K562 (cell line): ENCODE results near the gene OOSP2. TPM values are rescaled to one million over a fixed set of nuclear protein-coding genes. Genes with fewer than 3 reads are reported as not detected.
A peak's percentile ranks its signal among the peaks of the same experiment; 100 is the strongest.
"Not testable (repeated sequence)": the region's sequence is repeated elsewhere in the genome, so short reads cannot be mapped to it uniquely, and the experiment has no call there.

Source experiments
- ATAC-seq: fragments of 200-7000 bp; cut with Tn5 transposase; 3 replicates; pipeline ENCODE4 v1.9.1; 2020; ENCODE audit warnings: moderate library complexity
- BruUV-seq: library from RNA; stranded (reverse); fragments of 400-500 nt; replicated peaks from 2 replicates; lab custom pipeline; 2021; lab: Mats Ljungman, UMichigan
- CTCF ChIA-PET: fragments of 300-600 bp; formaldehyde crosslinking; extraction: SDS; loops from one replicate; lab custom pipeline; 2021; ENCODE audit warnings: low intra/inter-chr PET ratio; lab: Yijun Ruan, JAX
- POLR2A ChIA-PET: fragments of 300-600, 350-650 bp; sonication (Branson Sonifier 250); formaldehyde crosslinking; extraction: SDS; loops from one replicate; lab custom pipeline; 2021; ENCODE audit warnings: antibody characterized with exemption, inconsistent platforms; lab: Yijun Ruan, JAX
- DNase-seq, 4 experiments: peaks; one replicate each; pipeline versions ENCODE4 v3.0.0 to v3.0.0-alpha.2; 2011 to 2018; ENCODE audit warnings: low spot score in 3 of 4, mixed read lengths in 3 of 4; ENCODE audit errors: extremely low read depth in 1 of 4
- FAIRE-seq: peaks from 2 replicates; lab custom pipeline; 2011; peaks lifted over from hg19 to GRCh38; lab: Jason Lieb, UNC
- H2AFZ ChIP-seq: 2 replicates; pipeline ENCODE4 v1.6.0; 2011; ENCODE audit warnings: low read depth, low read length, control low read depth, inconsistent platforms
- H3K27ac ChIP-seq: fragments of 200-600 bp; 3 replicates; pipeline ENCODE4 v1.8.0; 2011; ENCODE audit warnings: low read depth, mild to moderate bottlenecking, control low read depth, inconsistent platforms, low read length, moderate library complexity, mixed read lengths; ENCODE audit errors: extremely low read depth
- H3K27me3 ChIP-seq, 2 experiments: fragments of 300-600 bp in 1 of 2; 2 replicates in 1 of 2; 3 replicates in 1 of 2; pipeline versions ENCODE4 v1.6.0 to v1.8.0; 2011; ENCODE audit warnings: inconsistent platforms in 2 of 2, low read length in 2 of 2, mild to moderate bottlenecking in 1 of 2, mixed read lengths in 1 of 2, moderate library complexity in 1 of 2; ENCODE audit not compliant: control insufficient read depth in 2 of 2, insufficient read depth in 2 of 2
- H3K36me3 ChIP-seq: fragments of 300-600 bp; 3 replicates; pipeline ENCODE4 v1.8.0; 2011; ENCODE audit warnings: mild to moderate bottlenecking, low read length, inconsistent platforms; ENCODE audit not compliant: control insufficient read depth, insufficient read depth
- H3K4me1 ChIP-seq, 2 experiments: fragments of 200-600 bp in 1 of 2; replicated peaks in 1 of 2; 2 replicates in 1 of 2; 3 replicates in 1 of 2; pipeline versions ENCODE4 v1.5.1 to v1.8.0; 2011; ENCODE audit warnings: inconsistent platforms in 2 of 2, low read length in 2 of 2, mild to moderate bottlenecking in 1 of 2, mixed read lengths in 1 of 2, moderate library complexity in 1 of 2; ENCODE audit not compliant: control insufficient read depth in 2 of 2, insufficient read depth in 2 of 2
- H3K4me2 ChIP-seq: 2 replicates; pipeline ENCODE4 v1.6.1; 2011; ENCODE audit warnings: low read length, control low read depth, inconsistent platforms, mixed read lengths; ENCODE audit not compliant: insufficient read depth
- H3K4me3 ChIP-seq: fragments of 200-600 bp; sonication (generic), shearing (Covaris generic); 2 replicates; pipeline ENCODE4 v1.5.1; 2016; ENCODE audit warnings: control low read depth, inconsistent platforms
- H3K79me2 ChIP-seq: fragments of 200-600 bp; 3 replicates; pipeline ENCODE4 v1.8.0; 2011; ENCODE audit warnings: low read length, inconsistent platforms; ENCODE audit not compliant: control insufficient read depth, insufficient read depth
- H3K9ac ChIP-seq, 2 experiments: 2 replicates each; pipeline versions ENCODE4 v1.6.0 to v1.6.1; 2011; ENCODE audit warnings: low read depth in 2 of 2, low read length in 2 of 2, control low read depth in 1 of 2, inconsistent platforms in 1 of 2, mild to moderate bottlenecking in 1 of 2, mixed read lengths in 1 of 2; ENCODE audit not compliant: insufficient read depth in 1 of 2
- H3K9me1 ChIP-seq: one replicate; pipeline ENCODE4 v1.6.0; 2011; ENCODE audit warnings: inconsistent platforms, mild to moderate bottlenecking, low read length, moderate library complexity; ENCODE audit not compliant: control insufficient read depth, insufficient read depth
- H3K9me3 ChIP-seq: replicated peaks from 2 replicates; pipeline ENCODE4 v1.5.1; 2011; ENCODE audit warnings: low read depth, low read length, inconsistent platforms; ENCODE audit not compliant: control insufficient read depth, insufficient read depth
- H4K20me1 ChIP-seq: replicated peaks from 2 replicates; pipeline ENCODE4 v1.6.1; 2011; ENCODE audit warnings: low read length, inconsistent platforms, mixed read lengths; ENCODE audit not compliant: control insufficient read depth, insufficient read depth
- ARID1B ChIP-seq: fragments of 450-650 bp; IDR thresholded peaks from 2 replicates; pipeline ENCODE4 v1.6.1; 2016; ENCODE audit warnings: antibody characterized with exemption, mild to moderate bottlenecking, inconsistent platforms
- CBFA2T2 ChIP-seq: fragments of 450-650 bp; conservative IDR thresholded peaks from 2 replicates; pipeline ENCODE4 v1.6.1; 2017; ENCODE audit warnings: mild to moderate bottlenecking
- CBFA2T3 ChIP-seq: fragments of 450-650 bp; IDR thresholded peaks from 2 replicates; pipeline ENCODE4 v1.6.1; 2017
- EP300 ChIP-seq: IDR thresholded peaks from 2 replicates; pipeline ENCODE4 v1.6.1; 2012; ENCODE audit warnings: low read length, improper control_type of control experiment
- TAL1 ChIP-seq: fragments of 450-650 bp; IDR thresholded peaks from 2 replicates; pipeline ENCODE4 v1.6.1; 2016; ENCODE audit warnings: mild to moderate bottlenecking
- TCF3 ChIP-seq: sonication (generic); formaldehyde crosslinking; IDR thresholded peaks from 2 replicates; pipeline ENCODE4 v1.4.0; 2020; ENCODE audit warnings: mild to moderate bottlenecking, missing genetic modification reagents
- TEAD4 ChIP-seq, 2 experiments: sonication (generic) in 1 of 2; formaldehyde crosslinking in 1 of 2; IDR thresholded peaks; 2 replicates each; pipeline versions ENCODE4 v1.6.1 to v1.8.0; 2012 to 2022; ENCODE audit warnings: borderline replicate concordance in 1 of 2, inconsistent platforms in 1 of 2, low read length in 1 of 2, mild to moderate bottlenecking in 1 of 2, missing genetic modification reagents in 1 of 2
- ZBTB7A ChIP-seq: IDR thresholded peaks from 2 replicates; pipeline ENCODE4 v1.6.1; 2011; ENCODE audit warnings: low read depth, mild to moderate bottlenecking, low read length, moderate library complexity, borderline replicate concordance; ENCODE audit not compliant: control insufficient read depth
- WGBS: fragments of 100-300 bp; shearing (Covaris generic); methylation state at CpG from one replicate; pipeline ENCODE4 v1.1.6; 2016; ENCODE audit warnings: low coverage, mixed read lengths; ENCODE audit not compliant: insufficient coverage; ENCODE audit errors: missing lambda C conversion rate; 5-methylcytosine and 5-hydroxymethylcytosine counted together
- in situ Hi-C: fragments of 300-500 bp; cut with MboI; formaldehyde crosslinking; loops from 4 replicates; pipeline ENCODE4 v1.15.0; 2018; ENCODE audit warnings: inconsistent platforms, mixed read lengths
- intact Hi-C: fragments of 100-400 bp; cut with micrococcal nuclease; formaldehyde crosslinking; loops from 2 replicates; pipeline ENCODE4 v1.14.2; 2022
- polyA plus RNA-seq, 8 experiments: library from polyadenylated mRNA; depleted of rRNA in 4 of 8; stranded (reverse) in 5 of 8; unstranded in 3 of 8; fragments of >200 nt; fragmentation: Nextera tagmentation in 2 of 8; fragmentation: Illumina TruSeq in 1 of 8; extraction: Ambion mirVana in 2 of 8; extraction: Trizol in 1 of 8; gene quantifications; 2 replicates each; pipeline versions ENCODE4 v1.2.1 to v1.2.3, GENCODE V29; 2011 to 2014; ENCODE audit warnings: inconsistent platforms in 1 of 8, missing spikeins in 1 of 8
- total RNA-seq, 7 experiments: library from RNA; depleted of rRNA in 6 of 7; stranded (reverse); fragments of >200 nt in 6 of 7; fragmentation: Illumina TruSeq in 2 of 7; extraction: Trizol in 2 of 7; gene quantifications; 2 replicates each; pipeline versions ENCODE4 v1.2.1 to v1.2.3, GENCODE V29; 2011 to 2021; ENCODE audit warnings: low replicate concordance in 1 of 7

Gene OOSP2
- total and polyA plus RNA-seq, 9 of the 15 experiments (the other 6 are each of a cell fraction or from before 2014, with no cell fraction given): 0.14 to 1.5 (median 0.32) TPM; not detected in 4

- ATAC-seq; H3K9me1 ChIP-seq; H4K20me1 ChIP-seq; FAIRE-seq; H3K79me2 ChIP-seq; BruUV-seq; in situ Hi-C loops; H3K4me2 ChIP-seq; intact Hi-C loops; H3K27me3 ChIP-seq; H3K4me3 ChIP-seq; CTCF ChIA-PET; H3K9ac ChIP-seq; H3K9me3 ChIP-seq; H3K36me3 ChIP-seq; TF ChIP-seq TEAD4 (CRISPR knock-in tag; IDR thresholded peaks at IDR 0.05; ENCODE audit: borderline replicate concordance): not testable (repeated sequence)
- POLR2A ChIA-PET: interaction anchor here (0.9 kb wide), 1 partner anchor 28 kb away, joined by 4 read pairs; no protein-coding TSS in a partner anchor
- TF ChIP-seq EP300 (0 out of 2 replicates have a peak, but pooled peaks have one; percentile 32), CBFA2T3 (peak; percentile 42; the same call in 1 of the 2 replicates), TEAD4 (IDR thresholded peaks at IDR 0.05; ENCODE audit: low read length) (peak; percentile 56; the same call in 1 of the 2 replicates), CBFA2T2 (0 out of 2 replicates have a peak, but pooled peaks have one; percentile 14), ZBTB7A (0 out of 2 replicates have a peak, but pooled peaks have one; percentile 32), TAL1 (peak; percentile 46; the same call in 1 of the 2 replicates), TCF3 (CRISPR knock-in tag) (peak; percentile 75), ARID1B (peak; percentile 44)
- peaks cover 0 to 21% of the 10 kb centered on the region in 2 experiments; a peak in 3 of 5 replicates for H3K4me1 ChIP-seq
- WGBS: 29% methylated on average over 6 of the region's 6 CpGs
- peak overlapping the region; percentile 48; the same call in 2 of the 3 replicates for H3K27ac ChIP-seq
- H2AFZ ChIP-seq: peak overlapping the region; percentile 34
- DNase-seq: peak in 1 of 4 experiments; percentile 44
Observed at GRCh38 chr11:60071644-60072043, 31.4 kb downstream of the OOSP2 start.
